Large intestine (tissue), 3 donors: ENCODE results near the gene CNTNAP2. TPM values are rescaled to one million over a fixed set of nuclear protein-coding genes. Genes with fewer than 3 reads are reported as not detected.

Source experiments
- DNase-seq, 2 donors: peaks; one replicate each; pipeline versions ENCODE4 v3.0.0 to v3.0.0-alpha.2; 2013
- H3K27ac ChIP-seq: one replicate; pipeline ENCODE4 v1.5.1; 2013; ENCODE audit warnings: low read length
- H3K27me3 ChIP-seq: 2 replicates; pipeline ENCODE4 v1.6.1; 2013; ENCODE audit warnings: low read length; ENCODE audit not compliant: control insufficient read depth, insufficient read depth
- H3K36me3 ChIP-seq: 2 replicates; pipeline ENCODE4 v1.6.1; 2013; ENCODE audit warnings: low read length; ENCODE audit not compliant: control insufficient read depth, insufficient read depth
- H3K4me1 ChIP-seq: one replicate; pipeline ENCODE4 v1.6.1; 2013; ENCODE audit warnings: low read length; ENCODE audit not compliant: control insufficient read depth, insufficient read depth
- H3K4me3 ChIP-seq: one replicate; pipeline ENCODE4 v1.5.1; 2013; ENCODE audit warnings: low read length
- H3K9me3 ChIP-seq: one replicate; pipeline ENCODE4 v1.6.1; 2013; ENCODE audit warnings: mild to moderate bottlenecking, low read depth, low read length, moderate library complexity; ENCODE audit not compliant: control insufficient read depth
- WGBS: methylation state at CpG from one replicate; pipeline ENCODE4 v1.1.5; 2013; ENCODE audit warnings: low lambda C conversion rate; ENCODE audit not compliant: insufficient coverage; 5-methylcytosine and 5-hydroxymethylcytosine counted together
- polyA plus RNA-seq: library from polyadenylated mRNA; unstranded; fragments of 120-200 nt; gene quantifications from one replicate; pipeline ENCODE4 v1.2.1, GENCODE V29; 2013

Gene CNTNAP2
- polyA plus RNA-seq, 1 donor, result 12.9 TPM

DNA sequence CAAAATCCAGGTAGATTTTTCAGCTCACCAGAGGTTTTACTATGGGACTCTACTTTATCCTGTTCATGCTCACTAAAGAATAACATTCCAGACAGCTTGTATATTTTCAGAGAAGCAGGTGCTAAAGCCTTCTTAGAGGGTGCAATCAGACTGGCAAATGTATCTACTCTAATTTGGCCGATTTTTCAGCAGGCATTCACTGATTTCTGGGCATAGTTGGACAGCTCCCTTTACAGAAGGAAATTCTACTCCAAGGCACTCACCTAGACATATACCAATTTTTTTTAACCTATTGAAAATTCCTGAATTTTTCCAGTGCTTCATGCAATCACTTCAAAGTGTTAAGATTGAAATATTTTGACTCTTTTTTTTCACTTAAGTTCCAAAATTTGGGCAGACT is 3.8 kb upstream of the CNTNAP2 start:
- no peak for DNase-seq
- H3K9me3 ChIP-seq, result no peaks in the 10 kb centered on the region
- peaks cover 2% of the 10 kb centered on the region for H3K4me1 ChIP-seq
- WGBS, result no CpG with 5 or more reads among the region's 1 CpG
- no peaks in the 10 kb centered on the region for H3K36me3 ChIP-seq
- H3K27me3 ChIP-seq, result peaks cover 16% of the 10 kb centered on the region
- H3K27ac ChIP-seq, result no peak overlapping the region
- no peak overlapping the region for H3K4me3 ChIP-seq

- Histone ChIP-seq H3K36me3 (no peaks in the 10 kb centered on the region), H3K27me3 (peaks cover 16% of the 10 kb centered on the region), H3K27ac (no peak overlapping the region), H3K4me1 (peaks cover 2% of the 10 kb centered on the region), H3K9me3 (no peaks in the 10 kb centered on the region), H3K4me3 (peak overlapping the region; percentile 41)
- DNase-seq, result no peak
- no CpG with 5 or more reads among the region's 15 CpGs for WGBS
These were observed 1.1 kb upstream of the CNTNAP2 start for GRCh38 chr7:146115548-146115850.

DNA sequence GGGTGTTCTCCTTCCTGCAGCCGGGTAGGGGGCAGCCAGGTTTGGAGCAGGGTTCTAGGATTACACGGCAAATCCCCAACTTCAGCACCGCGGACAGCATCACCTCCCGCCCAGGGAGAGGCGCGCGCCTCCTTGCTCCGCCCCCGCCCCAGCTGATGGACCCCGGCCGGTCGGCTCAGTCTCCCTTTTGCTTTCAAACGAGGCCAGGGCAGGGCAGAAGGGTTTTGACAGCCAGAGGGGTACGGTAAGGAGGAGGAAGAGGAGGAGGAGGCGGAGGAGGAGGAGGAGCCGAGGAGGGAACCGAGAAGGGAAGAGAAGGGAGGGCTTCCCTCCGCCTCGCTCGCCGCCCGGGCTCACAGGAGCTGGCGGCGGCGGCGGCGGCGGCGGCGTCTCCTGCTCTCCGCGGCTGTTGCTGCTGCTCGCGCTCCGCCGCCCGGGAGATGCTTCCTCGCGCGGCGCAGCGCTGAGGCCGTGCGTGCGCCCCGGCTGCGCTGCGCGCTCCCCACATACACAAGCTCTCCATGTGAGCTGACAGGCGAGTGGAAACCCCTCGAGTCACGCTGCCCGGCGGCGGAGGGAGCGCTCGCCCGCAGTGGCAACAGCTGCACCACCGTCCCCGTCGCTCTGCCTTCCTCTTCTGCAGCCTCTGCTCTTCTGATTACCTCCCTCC is 615 bp upstream of the CNTNAP2 start:
- peak; percentile 23 to 66 for DNase-seq
- Histone ChIP-seq H3K27ac (no peak overlapping the region), H3K4me1 (peaks cover 2% of the 10 kb centered on the region), H3K27me3 (peaks cover 16% of the 10 kb centered on the region), H3K9me3 (no peaks in the 10 kb centered on the region), H3K36me3 (no peaks in the 10 kb centered on the region), H3K4me3 (peak overlapping the region; percentile 41)
- WGBS, result no CpG with 5 or more reads among the region's 62 CpGs

DNA sequence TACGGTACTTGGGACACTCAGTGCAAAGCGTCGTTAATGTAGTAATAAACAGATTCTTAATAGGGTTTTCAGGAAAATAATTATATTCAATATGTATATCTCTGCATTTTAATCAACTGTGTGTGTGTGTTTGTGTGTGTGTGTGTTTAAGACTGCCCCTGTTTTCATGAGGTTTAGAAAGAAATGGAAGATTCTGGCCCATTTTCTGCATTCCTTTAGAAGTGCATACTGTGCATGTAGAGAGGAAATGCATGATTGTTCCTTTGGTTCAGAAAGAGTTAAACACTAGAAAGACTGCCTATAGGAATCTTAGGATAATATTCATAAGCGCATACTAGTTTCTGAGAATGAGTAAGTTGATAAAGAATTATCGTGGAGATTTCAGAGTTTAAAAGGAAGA is 975 bp downstream of the CNTNAP2 start:
- Histone ChIP-seq H3K36me3 (no peaks in the 10 kb centered on the region), H3K4me1 (peaks cover 2% of the 10 kb centered on the region), H3K4me3 (no peak overlapping the region), H3K27ac (no peak overlapping the region), H3K9me3 (no peaks in the 10 kb centered on the region), H3K27me3 (peaks cover 16% of the 10 kb centered on the region)
- WGBS, result 55% methylated on average over 3 of the region's 5 CpGs
- peak in 1 of 2 donors; percentile 2 for DNase-seq

DNA sequence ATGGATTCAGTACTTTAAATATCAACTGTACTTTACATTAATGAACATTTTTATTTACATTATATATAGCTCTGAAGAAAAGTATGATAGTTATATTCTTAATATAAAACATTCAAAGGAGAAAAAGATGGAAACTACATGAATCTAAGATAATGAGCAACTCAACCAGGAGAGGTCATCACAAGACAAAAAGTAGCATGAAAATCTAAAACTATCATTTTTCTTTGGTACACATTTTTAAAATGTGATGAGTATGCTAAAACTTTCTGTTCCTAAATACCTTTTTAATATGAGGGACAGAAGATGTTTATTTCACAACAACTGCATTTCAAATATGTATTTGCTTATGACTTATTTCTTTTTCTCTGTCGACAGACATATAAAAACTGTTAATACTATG is 2.4 kb downstream of the CNTNAP2 start:
- Histone ChIP-seq H3K4me1 (peaks cover 2% of the 10 kb centered on the region), H3K36me3 (no peaks in the 10 kb centered on the region), H3K4me3 (no peak overlapping the region), H3K27me3 (peaks cover 16% of the 10 kb centered on the region), H3K9me3 (no peaks in the 10 kb centered on the region), H3K27ac (no peak overlapping the region)
- 100% methylated on average over 1 of the region's 1 CpG for WGBS
- no peak for DNase-seq

- H3K4me1 ChIP-seq, result no peaks in the 10 kb centered on the region
- WGBS, result no CpG with 5 or more reads among the region's 5 CpGs
- no peak overlapping the region for H3K4me3 ChIP-seq
- H3K36me3 ChIP-seq, result no peaks in the 10 kb centered on the region
- no peak for DNase-seq
- H3K27me3 ChIP-seq, result no peaks in the 10 kb centered on the region
- no peaks in the 10 kb centered on the region for H3K9me3 ChIP-seq
- H3K27ac ChIP-seq, result no peak overlapping the region
These were observed 7.1 kb downstream of the CNTNAP2 start for GRCh38 chr7:146123715-146124114.

DNA sequence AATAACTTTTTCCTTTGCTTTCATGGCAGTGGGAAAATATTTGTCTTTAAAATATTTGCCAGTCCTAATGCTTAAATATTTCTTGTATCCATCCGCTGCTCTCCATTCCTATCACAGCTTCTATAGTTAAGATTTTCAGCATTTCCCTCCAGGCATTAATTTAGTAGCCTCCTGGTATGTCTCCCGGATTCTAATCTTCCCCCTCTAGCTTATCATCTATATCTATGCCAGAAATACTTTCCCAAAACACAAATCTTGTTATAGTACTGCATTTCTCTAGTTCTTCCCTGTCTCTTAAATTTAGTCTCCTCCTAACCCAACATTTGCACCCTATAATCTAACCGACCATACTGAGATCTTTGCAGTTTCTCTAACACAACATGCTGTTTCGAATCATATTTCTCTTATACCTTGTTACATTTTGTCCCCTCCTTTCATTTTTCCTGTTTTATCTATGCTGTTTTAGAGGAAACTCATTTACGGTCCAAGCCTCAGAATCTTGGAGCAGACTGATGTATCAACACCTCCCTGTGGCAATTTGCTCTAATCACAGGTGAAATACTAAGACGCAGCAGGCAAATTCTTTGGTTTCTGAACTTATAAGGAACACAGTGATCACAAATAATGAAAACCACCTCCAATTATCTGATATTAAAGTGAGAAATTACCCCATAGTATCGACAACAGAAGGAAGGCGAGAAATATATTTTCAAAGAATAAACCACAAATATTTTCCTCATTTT is 10.3 kb downstream of the CNTNAP2 start:
- WGBS, result 87% methylated on average over 7 of the region's 8 CpGs
- Histone ChIP-seq H3K9me3 (no peaks in the 10 kb centered on the region), H3K27ac (no peak overlapping the region), H3K4me1 (no peaks in the 10 kb centered on the region), H3K36me3 (no peaks in the 10 kb centered on the region), H3K27me3 (no peaks in the 10 kb centered on the region), H3K4me3 (no peak overlapping the region)
- no peak for DNase-seq

- no peak for DNase-seq
- Histone ChIP-seq H3K9me3 (no peaks in the 10 kb centered on the region), H3K4me3 (no peak overlapping the region), H3K36me3 (no peaks in the 10 kb centered on the region), H3K27ac (no peak overlapping the region), H3K27me3 (no peaks in the 10 kb centered on the region), H3K4me1 (no peaks in the 10 kb centered on the region)
- no CpG with 5 or more reads among the region's 1 CpG for WGBS
These were observed 12.7 kb downstream of the CNTNAP2 start for GRCh38 chr7:146129296-146129695.

GRCh38 chr7:146129997-146130396 is 13.4 kb downstream of the CNTNAP2 start:
- no peak overlapping the region for H3K27ac ChIP-seq
- DNase-seq, result no peak
- WGBS, result 94% methylated on average over 2 of the region's 9 CpGs
- H3K4me1 ChIP-seq, result no peaks in the 10 kb centered on the region
- no peak overlapping the region for H3K4me3 ChIP-seq
- no peaks in the 10 kb centered on the region for H3K36me3 ChIP-seq
- H3K9me3 ChIP-seq, result no peaks in the 10 kb centered on the region
- no peaks in the 10 kb centered on the region for H3K27me3 ChIP-seq

GRCh38 chr7:146131701-146132100 is 15.1 kb downstream of the CNTNAP2 start:
- H3K27me3 ChIP-seq, result no peaks in the 10 kb centered on the region
- no peak overlapping the region for H3K27ac ChIP-seq

More at GRCh38 chr7:146131701-146132100, 15.1 kb downstream of the CNTNAP2 start:
- H3K4me1 ChIP-seq, result no peaks in the 10 kb centered on the region
- no peak for DNase-seq
- no peak overlapping the region for H3K4me3 ChIP-seq
- H3K36me3 ChIP-seq, result no peaks in the 10 kb centered on the region
- H3K9me3 ChIP-seq, result no peaks in the 10 kb centered on the region
- WGBS, result 60% methylated on average over 1 of the region's 8 CpGs
